GM18498 (cell line): ENCODE data around the gene GPER1.
"Not testable (repeated sequence)": the region's sequence is repeated elsewhere in the genome, so short reads cannot be mapped to it uniquely, and the experiment has no call there.

Experiments
- ATAC-seq: cut with Tn5 transposase; IDR thresholded peaks from one replicate; pipeline ENCODE4 v1.9.1; 2021; ENCODE audit warnings: mild to moderate bottlenecking, moderate library complexity; ENCODE audit not compliant: unreplicated experiment

Gene GPER1

GRCh38 chr7:1087952-1088920 lies at the start of gene GPER1:
Gene GPER1, plus strand, starts transcription at chr7:1088113. Its CDS starts 3,616 bp downstream, at chr7:1091729.
- no peak for ATAC-seq

- ATAC-seq: not testable (repeated sequence)
These were observed 47.7 kb upstream of the GPER1 start for GRCh38 chr7:1040233-1040632.

GRCh38 chr7:1040790-1041189 lies 47.1 kb upstream of the GPER1 start:
- no peak for ATAC-seq

GRCh38 chr7:1041551-1042491 lies 46.1 kb upstream of the GPER1 start:
- no peak for ATAC-seq

- ATAC-seq: no peak
These were observed 45.5 kb upstream of the GPER1 start for GRCh38 chr7:1042492-1042833.

- no peak for ATAC-seq
These were observed 44.2 kb upstream of the GPER1 start for GRCh38 chr7:1043552-1044188.

GRCh38 chr7:1044189-1045068 lies 43.5 kb upstream of the GPER1 start, which contains the start of gene GPR146:
Gene GPR146, plus strand, starts transcription at chr7:1044546. Its CDS starts 12,970 bp downstream, at chr7:1057516.
- ATAC-seq: peak; percentile 91

- ATAC-seq: no peak
These were observed 42.5 kb upstream of the GPER1 start for GRCh38 chr7:1045069-1046063.

- no peak for ATAC-seq
These were observed 40.9 kb upstream of the GPER1 start for GRCh38 chr7:1046722-1047679.

GRCh38 chr7:1049006-1049741 lies 38.7 kb upstream of the GPER1 start:
- ATAC-seq: no peak

- no peak for ATAC-seq
These were observed 38.1 kb upstream of the GPER1 start for GRCh38 chr7:1049801-1050200.

- ATAC-seq: no peak
These were observed 37.5 kb upstream of the GPER1 start for GRCh38 chr7:1050254-1050906.

GRCh38 chr7:1050956-1051690 lies 36.8 kb upstream of the GPER1 start:
- no peak for ATAC-seq

- ATAC-seq: no peak
These were observed 35.7 kb upstream of the GPER1 start for GRCh38 chr7:1052031-1052818.

GRCh38 chr7:1053002-1053411 lies 34.9 kb upstream of the GPER1 start:
- no peak for ATAC-seq
